MV-4-11 (cell line): ENCODE measurements around the gene HDAC5.
"Not testable (repeated sequence)": the region's sequence is repeated elsewhere in the genome, so short reads cannot be mapped to it uniquely, and the experiment has no call there.

ENCODE experiments used
- DNase-seq: peaks from one replicate; lab custom pipeline; 2025; lab: John Stamatoyannopoulos, UW

HDAC5 gene

DNA sequence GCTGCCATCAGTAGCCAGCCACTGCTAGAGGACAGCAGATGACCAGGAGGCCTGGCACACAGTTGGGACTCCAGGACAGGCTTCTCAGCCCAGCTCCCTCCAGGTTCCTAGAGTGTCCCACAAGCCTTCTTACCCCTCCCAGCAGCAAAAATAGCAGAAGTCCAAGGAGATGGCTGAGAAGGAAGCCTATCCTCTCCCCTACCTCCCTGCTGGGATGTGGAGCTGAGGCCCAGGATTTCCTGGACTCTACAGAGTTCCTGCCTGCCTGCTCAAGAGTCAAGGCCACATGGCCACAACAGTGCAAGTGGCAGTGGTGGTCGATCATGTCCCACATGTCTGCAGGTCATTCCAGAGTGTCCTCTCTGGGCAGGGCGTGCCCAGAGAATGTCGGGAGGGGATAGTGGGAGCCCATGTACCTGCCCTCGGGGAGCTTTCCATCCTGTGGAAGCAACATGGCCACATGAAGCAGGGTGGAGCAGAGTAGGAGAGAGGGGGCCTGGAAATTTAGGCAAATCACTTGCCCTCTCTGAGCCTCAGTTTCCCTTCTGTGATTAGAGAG lies 10.6 kb upstream of the HDAC5 start:
- DNase-seq, result no peak

DNA sequence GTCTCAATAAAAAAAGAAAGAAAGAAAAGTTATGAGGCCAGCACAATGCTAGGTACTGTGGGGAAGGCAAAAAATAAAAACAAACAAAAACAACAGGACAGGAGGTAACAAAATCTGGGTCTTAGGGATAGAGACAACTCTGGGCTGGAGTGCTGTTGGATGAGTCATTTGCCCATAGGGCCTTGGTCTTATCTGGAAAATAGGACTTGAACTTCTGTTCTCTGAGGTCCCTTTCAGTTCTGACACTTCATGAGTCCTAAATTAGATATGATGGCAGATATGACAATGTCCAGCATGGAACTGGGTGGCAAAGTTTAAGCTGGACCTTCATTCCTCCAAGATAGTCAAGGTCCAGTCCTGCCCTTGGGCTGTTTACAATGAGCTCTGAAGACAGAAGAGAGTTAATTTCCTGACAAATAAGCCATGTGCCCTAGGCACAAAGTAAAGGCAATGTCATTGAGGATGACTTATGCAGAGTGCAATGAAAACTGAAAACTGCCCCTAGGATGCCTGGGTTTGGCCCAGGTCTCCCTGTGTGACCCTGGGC lies 8.9 kb upstream of the HDAC5 start:
- no peak for DNase-seq

DNA sequence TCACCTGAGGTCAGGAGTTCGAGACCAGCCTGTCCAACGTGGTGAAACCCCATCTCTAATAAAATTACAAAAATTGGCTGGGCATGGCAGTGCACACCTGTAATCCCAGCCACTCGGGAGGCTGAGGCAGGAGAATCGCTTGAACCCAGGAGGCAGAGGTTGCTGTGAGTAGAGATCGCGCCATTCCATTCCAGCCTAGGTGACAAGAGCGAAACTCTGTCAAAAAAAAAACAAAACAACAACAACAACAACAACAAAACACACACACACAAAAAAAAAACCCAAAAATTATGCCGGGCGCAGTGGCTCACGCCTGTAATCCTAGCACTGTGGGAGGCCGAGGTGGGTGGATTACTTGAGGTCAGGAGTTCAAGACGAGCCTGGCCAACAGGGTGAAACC lies 7.9 kb upstream of the HDAC5 start:
- not testable (repeated sequence) for DNase-seq

DNA sequence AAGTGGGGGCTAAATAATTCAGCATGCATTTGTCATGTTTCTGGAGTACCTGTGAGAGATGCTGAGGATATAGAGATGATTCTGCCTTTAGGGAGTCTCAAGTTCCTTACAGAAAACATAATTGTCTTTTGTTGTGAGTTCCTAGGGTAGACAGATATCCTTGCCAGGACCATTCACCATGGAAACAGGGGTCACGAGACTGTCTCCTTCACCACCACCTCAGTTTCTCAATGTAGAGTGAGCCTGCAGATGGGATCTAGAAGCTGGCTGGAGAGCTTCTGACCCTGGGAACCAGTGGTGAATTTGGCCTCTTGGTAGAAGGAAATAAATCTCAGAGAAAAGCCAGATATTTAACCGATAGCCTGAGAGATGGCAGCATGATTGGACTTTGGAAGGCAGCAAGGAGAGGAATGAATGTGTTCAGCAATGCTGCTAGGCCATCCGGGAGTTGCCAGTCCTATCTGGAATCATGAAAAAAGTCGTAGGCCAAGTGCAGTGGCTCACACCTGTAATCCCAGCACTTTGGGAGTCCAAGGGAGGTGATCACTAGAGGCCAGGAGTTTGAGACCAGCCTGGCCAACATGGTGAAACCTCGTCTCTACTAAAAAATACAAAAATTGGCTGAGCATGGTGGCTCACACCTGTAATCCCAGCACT lies 7.4 kb upstream of the HDAC5 start:
- DNase-seq, result no peak

DNA sequence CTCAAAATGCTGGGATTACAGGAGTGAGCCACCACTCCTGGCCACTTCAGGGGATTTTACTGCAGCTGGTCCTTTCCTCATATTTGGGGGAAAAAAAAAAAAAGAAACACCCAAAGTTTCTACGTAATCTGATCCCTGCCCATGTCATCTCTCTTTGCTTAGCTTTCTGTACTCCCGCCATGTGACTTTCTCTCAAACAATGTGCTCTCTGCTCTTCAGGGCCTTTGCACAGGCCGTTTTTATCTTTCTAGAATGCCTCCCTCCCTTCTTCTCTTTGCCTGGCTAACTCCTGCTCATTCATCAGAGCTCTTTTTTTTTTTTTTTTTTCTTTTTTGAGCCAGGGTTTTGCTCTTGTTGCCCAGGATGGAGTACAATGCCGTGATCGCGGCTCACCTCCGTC lies 4.9 kb upstream of the HDAC5 start:
- no peak for DNase-seq

DNA sequence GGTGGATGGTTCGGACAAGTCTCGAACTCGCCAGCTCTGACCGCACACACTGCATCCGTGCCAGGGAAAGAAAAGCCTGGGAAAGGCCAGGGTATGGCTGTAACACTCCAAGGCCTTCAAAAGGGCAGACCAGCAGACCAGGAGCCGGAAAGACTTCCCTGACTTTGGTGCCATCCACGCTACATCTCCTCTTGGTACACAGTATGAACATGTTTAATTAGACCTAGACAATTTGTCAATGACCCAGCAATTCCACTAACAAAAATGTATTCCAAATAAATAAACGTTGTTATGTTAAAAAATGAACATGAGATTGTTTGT lies 637 bp upstream of the HDAC5 start:
- no peak for DNase-seq

DNA sequence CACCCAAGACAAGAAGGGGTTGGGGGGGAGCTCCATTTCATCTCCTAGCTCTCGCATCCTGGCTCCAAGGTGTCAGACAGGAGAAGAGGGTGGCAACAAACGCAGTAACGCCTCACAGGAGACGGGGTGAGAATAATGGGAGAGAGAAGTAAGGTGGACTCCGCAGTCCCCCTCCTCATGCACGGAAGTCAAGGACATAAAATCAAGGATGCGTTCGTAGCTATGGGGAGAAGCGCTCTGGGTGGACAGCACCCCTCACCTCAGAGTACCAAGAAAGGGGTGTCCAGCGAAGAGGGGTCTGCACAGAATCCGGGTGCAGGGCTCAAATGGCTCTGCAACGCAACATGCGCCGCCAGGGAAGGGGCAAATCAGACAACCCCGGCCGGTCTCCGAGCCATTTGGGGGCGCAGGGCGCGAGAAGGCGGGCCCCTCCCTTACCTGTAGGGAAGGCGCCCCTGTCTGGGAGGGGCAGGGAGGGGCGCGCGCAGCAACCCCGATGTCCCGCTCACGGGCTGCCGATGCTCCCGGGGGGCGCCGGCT lies 555 bp downstream of the HDAC5 start:
- no peak for DNase-seq

DNA sequence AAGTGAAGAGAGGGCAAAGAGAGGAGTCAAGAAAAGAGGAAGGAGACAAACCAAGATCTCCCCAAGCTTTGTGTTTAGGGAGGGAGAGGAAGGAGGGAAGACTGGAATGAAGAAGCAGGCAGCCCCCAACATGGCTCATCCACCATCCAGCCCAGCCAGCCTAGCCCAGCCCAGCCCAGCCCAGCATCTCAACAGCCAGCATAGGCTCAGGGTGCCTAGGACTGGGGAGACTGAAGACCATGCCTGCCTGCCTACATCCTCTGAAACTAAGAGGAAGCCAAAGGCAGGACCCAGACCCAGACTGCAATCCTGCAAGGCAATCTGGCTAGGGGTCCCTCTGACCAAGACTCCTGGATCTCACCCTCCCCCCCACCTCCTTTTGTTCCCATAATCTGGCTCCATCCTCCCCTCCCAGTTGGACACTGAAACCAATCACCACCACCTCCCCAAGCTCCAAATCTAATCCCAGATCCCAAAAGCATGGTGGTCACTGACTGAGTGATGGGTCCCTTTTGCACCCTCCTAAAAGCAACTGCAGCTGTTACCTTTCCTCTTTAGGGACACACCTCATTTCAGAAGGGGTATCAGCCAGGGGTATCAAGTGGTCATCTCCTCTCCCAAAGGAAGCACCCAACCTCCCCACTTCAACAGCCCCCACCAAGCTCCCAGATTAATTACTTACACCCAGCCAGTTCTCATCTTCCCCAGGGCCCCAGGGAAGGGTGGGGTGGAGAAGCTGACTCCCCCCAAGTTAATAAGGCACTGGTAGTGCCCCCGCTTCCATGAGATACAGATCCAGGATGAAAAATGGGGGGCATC lies 1.2 kb downstream of the HDAC5 start:
- peak; percentile 35 for DNase-seq

DNA sequence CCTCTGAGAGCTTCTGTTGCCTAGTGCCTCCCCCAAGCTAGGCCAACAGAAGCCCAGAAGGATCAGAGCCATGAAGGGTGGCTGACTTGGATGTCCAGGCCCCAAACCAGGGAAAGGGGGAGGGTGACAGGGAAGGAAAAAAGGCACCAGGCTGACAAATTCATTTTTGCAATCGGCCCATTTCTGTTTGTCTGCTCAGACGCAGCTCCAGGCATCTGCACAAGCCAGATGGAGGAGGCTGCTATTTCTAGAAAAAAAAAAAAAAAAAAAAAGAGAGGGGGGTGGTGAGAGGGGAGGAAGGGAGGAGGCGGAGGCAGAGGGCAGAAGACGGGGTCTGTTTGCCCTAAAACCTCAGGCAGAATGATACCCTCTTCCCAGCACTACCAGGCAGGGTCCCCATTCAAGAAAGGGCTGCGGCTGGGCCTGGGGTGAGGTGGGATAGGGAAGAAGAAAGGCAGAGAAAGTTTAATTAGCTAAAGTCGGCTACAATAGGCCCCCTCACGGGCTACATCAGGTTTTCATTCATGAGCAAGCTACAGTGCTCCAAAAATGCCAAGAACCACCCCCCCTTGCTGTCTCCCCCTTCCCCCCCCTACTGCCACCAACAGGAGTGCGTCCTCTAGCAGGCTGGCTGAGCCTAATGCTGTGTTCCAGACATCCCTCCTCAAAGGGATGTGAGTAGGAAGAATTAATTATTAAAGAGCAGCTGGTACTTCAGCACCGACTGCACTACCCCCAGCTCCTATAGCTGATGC lies 2.4 kb downstream of the HDAC5 start:
- no peak for DNase-seq

DNA sequence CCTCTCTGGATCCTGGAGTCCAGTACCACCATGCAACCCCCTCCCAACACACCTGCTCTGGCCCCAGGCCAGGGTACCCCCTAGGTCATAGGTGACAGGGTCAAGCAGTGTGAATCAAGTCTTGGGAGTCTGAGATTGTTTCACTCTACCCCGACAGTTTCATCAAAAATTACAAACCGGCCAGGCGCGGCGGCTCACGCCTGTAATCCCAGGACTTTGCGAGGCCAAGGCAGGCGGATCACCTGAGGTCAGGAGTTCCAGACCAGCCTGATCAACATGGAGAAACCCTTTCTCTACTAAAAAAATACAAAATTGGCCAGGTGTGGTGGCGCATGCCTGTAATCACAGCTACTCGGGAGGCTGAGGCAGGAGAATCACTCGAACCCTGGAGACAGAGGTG lies 3.2 kb downstream of the HDAC5 start:
- DNase-seq, result not testable (repeated sequence)

DNA sequence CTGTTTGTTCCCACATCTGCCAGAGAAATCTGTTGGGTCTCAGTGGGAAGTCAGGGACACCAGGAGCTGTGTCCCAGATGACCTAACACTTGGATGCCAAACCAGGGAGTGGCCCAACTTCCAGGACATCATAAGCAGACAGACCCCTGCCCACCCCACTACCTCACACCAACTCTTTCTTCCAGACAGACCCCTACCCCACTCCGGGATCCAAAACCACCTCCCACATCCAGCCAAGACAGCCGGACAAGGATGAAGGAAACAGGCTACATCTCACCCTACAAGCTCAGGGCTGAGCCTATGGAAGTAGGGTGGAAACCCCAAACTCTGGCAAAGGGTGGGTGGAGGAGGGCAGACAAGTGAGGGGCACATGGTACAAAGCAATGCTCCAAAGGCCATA lies 3.6 kb downstream of the HDAC5 start:
- DNase-seq, result no peak

DNA sequence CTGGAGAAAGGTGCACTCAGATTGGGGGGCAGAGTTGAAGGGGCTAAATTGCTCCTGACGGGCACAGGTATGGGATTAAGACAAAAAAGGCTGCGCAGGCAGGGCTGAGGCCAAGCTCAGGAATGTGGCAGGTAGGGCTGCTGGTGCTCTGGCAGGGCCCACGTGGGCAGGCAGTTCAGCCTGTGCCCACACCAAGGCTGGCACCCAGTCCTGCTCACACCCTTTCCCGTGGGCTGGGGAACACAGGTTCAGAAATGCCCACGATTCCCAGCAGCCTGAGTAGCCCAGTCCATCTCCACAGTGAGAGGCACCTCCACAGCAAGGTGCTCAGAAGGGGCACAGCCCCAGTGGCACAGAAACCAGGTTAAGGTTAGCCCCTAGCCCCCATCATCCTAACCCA lies 4.4 kb downstream of the HDAC5 start:
- DNase-seq, result no peak

DNA sequence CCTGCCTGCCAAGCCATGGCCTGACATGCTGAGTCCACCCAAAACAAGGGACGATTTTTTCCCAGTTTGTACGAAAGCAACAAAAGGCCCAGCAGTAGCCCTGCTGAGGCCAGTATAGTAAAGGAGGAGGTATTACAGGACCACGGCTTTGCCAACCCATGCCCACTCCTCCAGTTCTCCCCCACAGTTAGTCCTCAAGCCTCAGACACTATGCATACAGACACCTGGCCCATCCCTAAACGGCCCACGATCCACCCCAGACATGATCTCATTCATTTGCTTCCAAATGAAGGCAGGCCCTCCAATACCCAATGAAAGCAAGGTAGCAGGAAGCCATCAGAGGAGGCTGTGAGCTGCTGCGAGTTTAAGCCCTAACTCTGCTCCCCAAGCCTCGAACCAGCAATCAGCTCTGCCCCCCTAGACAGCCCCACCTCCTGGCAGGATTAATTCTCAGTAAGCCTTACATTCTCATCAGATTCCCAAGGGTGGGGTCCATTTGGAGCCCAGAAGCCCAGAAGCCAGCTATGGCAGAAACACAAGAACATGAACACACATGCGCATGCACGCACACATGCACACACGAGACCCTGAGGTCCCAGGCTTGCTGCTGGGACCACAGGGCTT lies 4.9 kb downstream of the HDAC5 start:
- DNase-seq, result no peak

DNA sequence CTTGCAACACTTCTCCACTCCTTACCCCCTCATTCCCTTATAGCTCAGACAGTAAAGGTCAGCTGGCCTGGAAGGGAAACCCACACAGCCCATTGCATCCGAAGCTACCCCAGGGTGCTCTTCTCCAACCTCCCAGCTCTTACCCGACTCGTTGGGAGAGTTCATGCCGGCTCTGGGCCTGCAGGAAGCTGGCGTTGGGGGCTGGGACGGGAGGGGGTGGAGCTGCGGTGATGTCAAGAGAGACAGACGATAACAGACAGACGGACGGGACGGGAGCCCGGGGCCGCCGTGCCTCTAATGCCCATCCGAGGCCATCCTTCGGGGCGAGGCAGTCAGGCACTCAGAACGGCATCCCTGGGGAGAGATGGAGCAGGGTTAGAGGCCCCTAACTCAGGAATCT lies 6.1 kb downstream of the HDAC5 start:
- no peak for DNase-seq

DNA sequence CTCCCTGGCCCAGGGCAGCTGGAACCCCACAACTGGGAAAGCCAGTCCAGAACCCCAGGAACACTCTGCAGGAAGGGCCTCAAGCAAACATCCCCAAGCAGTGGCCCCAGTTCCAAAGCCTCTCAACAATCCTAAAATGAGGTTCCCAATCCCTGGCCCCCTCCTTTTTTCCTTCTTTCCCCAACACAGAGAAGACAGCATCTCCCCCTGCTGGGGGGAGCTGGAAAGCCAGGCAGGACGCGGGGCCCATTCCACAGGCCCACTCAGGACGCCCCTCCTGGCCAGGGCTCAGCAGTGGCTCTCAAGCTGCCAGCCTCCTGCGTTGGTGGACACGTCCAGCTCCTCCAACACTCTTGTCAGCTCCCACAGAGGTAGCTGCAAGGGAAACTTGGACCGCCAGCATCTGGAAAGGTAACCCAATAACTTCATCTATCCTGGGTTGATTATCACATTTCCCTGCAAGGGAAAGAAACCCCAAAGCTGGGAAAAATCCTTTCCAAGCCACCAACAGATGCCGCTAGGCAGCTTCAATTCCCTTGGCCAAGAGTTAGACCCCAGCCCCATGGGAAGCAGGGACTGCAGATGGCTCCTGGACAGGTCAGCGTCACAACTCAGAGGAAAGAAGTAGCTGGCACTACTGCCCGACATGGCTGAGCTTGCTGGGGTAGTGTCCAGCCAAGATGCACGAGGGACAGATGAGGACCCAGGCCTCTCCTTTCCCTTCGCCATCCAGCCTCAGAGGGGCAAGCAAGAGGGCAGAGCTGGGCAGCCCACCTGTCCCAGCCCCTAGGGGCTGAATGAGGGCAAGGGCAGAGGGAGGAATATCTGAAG lies 7.6 kb downstream of the HDAC5 start:
- no peak for DNase-seq

DNA sequence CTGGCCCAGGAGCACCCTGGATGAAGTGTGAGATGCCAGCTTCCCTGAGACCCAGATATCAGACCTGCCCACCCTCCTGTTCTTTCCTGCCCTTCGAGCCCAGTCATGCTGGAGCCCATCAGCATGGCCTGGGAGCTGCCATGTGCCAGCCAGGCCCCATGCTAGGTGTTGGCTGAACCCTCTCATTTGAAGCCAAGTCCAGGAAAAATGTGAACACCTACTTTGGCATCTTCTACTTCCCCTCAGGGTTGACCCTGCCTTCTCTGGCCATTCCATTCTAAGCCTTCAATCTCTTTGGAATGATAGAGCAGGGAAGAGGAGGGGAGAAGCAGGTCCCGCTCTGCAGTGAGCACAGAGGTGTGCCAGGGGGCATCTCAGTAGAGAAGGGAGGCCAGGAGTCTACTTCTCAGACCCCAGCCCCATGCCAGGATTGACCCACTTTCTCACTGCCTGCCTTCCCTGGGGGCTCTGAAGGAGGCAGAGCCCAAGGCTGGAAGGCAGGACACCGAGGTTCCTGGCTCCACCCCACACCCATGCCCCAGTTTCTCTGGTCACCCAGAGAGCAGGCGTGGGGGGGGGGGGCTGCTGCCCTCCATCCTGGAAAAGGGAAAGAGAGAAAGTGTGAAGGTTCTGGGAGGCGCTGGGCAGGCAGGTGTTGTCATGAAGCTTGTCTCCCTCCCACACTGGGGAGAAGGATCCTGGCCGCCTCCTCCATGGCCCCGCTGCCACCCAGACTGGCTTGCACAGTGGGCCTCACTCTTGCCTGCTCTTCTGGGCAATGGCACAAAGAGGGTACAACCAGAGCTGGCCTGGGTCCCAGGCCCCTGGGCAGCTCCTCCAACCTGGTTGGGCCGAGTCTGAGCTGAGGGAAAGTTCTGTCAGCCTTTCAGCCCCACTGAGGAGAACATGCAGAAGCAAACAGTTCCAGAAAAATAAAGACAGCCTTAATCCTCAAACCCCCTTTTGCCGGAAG lies 9.3 kb downstream of the HDAC5 start:
- no peak for DNase-seq

DNA sequence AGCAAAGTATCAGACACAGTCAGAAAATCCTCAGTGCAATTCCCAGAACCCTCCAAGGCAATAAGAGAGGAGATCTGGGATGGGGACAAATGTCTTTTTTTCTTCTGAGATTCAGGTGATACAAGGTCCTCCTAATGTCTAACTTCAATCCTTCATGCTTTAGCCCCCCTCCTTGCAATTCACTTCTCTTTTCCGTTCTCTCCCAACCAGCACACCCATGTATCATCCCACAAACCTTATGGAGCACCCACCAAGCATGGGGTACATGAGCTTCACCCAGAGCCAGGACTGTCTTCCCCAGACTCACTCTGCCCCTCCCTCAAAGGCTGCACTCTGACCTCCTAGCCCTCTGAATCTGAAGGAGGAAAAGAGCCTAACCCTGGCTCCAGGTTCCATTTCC lies 10.1 kb downstream of the HDAC5 start:
- no peak for DNase-seq

DNA sequence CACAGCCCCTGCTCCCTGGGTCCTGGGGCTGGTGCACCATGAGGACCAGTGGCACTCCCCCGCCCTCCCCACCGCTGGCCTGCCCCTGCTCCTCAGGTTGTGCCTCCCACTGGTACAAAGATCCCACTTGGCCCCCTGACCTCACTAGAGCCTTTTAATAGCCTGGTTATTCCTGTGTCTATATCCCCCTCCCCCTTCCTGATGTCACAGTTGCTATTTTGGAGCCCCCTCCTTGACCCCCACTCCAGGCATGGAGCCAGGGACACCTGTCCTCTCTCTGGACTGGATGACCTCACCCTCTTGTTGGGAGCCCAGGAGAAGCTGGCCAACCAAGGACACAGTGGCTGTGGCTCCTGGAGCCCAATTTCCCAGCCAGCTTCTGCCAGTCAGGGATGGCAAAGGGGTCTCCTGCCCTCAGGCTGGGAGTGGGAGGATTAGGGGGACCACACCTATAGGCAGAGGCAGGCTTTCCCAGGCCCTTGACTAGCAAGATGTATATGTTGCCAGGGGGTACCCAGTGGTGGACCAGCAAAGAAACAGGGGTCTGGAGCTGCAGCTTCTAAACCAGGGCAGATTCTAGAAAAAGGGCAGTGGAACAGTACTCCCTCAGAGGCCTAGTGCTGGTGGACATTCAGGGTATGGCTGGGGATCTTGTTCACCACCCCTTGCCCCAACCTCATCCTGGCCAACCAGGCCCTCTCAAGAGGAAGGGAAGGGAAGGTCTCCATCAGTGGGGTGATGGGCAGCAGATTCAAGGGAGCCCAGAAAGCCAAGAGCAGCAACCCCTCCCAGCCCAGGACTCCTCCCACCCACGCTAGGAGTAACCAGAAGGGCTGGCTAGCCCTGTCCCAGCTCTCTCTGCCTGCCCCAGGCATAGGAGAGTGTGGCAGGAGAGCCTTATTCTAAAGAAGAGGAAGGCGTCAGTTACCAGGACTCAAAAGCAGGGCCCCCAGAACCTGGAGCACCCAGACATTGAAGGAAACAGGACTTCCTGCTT lies 10.9 kb downstream of the HDAC5 start:
- DNase-seq, result no peak
